Vagina (tissue), 2 donors: ENCODE measurements around the gene RSF1. TPM values are rescaled to one million over a fixed set of nuclear protein-coding genes. Genes with fewer than 3 reads are reported as not detected.
"Not testable (repeated sequence)": the region's sequence is repeated elsewhere in the genome, so short reads cannot be mapped to it uniquely, and the experiment has no call there.

ENCODE experiments used
- DNase-seq, 2 donors: peaks; one replicate each; pipeline ENCODE4 v3.0.0-alpha.2; 2017; ENCODE audit errors: extremely low spot score in 2 of 2
- H3K27ac ChIP-seq: fragments of 200-600 bp; sonication (generic); one replicate; pipeline ENCODE4 v1.5.1; 2019
- H3K27me3 ChIP-seq: fragments of 200-600 bp; sonication (generic); one replicate; pipeline ENCODE4 v1.5.1; 2019
- H3K36me3 ChIP-seq, 2 donors: fragments of 200-600 bp; sonication (generic); one replicate each; pipeline ENCODE4 v1.5.1; 2017 to 2019
- H3K4me1 ChIP-seq: fragments of 200-600 bp; sonication (generic); one replicate; pipeline ENCODE4 v1.5.1; 2019
- H3K4me3 ChIP-seq, 2 donors: fragments of 200-600 bp; sonication (generic); 1 replicate in 1 of 2; 2 replicates in 1 of 2; pipeline ENCODE4 v1.5.1; 2016 to 2019
- H3K9me3 ChIP-seq: fragments of 200-600 bp; sonication (generic); one replicate; pipeline ENCODE4 v1.5.1; 2019
- CTCF ChIP-seq, 3 experiments: fragments of 450-650 bp in 2 of 3; fragments of 200-600 bp in 1 of 3; sonication (generic) in 1 of 3; IDR thresholded peaks; one replicate each; pipeline ENCODE4 v1.5.1; 2017 to 2019; ENCODE audit warnings: antibody characterized with exemption in 3 of 3, mild to moderate bottlenecking in 2 of 3, moderate library complexity in 2 of 3
- POLR2A ChIP-seq, 2 donors: fragments of 450-650 bp; IDR thresholded peaks; one replicate each; pipeline ENCODE4 v1.6.1; 2017; ENCODE audit warnings: antibody characterized with exemption in 2 of 2, mild to moderate bottlenecking in 2 of 2, moderate library complexity in 2 of 2
- POLR2AphosphoS5 ChIP-seq, 2 donors: sonication (generic); formaldehyde crosslinking; IDR thresholded peaks; one replicate each; pipeline ENCODE4 v1.9.0; 2017; ENCODE audit warnings: antibody characterized with exemption in 2 of 2, mild to moderate bottlenecking in 2 of 2, low read depth in 1 of 2; ENCODE audit not compliant: insufficient read depth in 1 of 2
- intact Hi-C: fragments of 100-400 bp; cut with DNase I; formaldehyde crosslinking; loops from one replicate; pipeline ENCODE4 v1.15.1; 2023
- total RNA-seq: library from RNA; depleted of rRNA; stranded (reverse); fragments of >200 nt; gene quantifications from one replicate; pipeline ENCODE4 v1.2.3, GENCODE V29; 2016

The RSF1 gene
- total RNA-seq, 1 donor from 2014 or later: 60.4 TPM

DNA sequence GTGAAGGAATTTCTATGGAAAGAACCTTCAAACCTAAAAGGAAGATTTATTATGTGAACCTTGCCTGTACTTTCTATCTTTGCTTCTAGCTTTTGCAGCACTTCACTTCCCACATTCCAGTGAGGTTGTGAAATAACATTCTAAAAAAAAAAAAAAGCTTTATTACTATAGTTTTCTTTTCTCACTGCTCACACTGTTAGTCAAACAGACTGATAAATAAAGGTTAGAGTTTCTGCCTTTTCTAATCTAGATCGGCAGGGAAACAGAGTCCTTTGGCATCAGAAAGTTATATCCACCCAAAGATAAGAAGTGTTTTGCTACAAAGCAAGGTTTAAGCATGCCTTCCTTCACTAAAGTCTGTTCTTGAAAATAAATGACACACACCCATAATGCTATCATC is 3.3 kb upstream of the RSF1 start:
- DNase-seq: no peak
- Histone ChIP-seq H3K27me3 (no peaks in the 10 kb centered on the region), H3K4me3 (no peak overlapping the region), H3K4me1 (peaks cover 32% of the 10 kb centered on the region), H3K9me3 (no peaks in the 10 kb centered on the region), H3K36me3 (no peaks in the 10 kb centered on the region), H3K27ac (peak overlapping the region; percentile 28)
- no peak for TF ChIP-seq CTCF (IDR thresholded peaks at IDR 0.05)
- no peak for TF ChIP-seq POLR2A (IDR thresholded peaks at IDR 0.05)
- TF ChIP-seq POLR2AphosphoS5 (IDR thresholded peaks at IDR 0.05; ENCODE audit: insufficient read depth in 1 of 2, low read depth in 1 of 2): no peak
- intact Hi-C loops: no loop called here

DNA sequence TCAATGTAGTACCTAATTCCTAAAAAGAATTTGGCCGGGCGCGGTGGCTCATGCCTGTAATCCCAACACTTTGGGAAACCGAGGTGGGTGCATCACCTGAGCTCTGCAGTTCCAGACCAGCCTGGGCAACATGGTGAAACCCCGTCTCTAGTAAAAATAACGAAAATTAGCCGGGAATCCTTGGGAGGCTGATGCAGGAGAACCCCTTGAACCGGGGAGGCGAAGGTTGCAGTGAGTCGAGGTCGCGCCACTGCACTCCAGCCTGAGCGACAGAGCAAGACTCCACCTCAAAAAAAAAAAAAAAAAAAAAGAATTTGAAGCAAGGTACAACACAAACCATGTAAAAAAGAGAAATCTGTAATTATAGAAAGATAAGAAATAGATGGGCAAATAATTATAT is 1.6 kb upstream of the RSF1 start:
- Histone ChIP-seq H3K4me3 (peak overlapping the region; percentile 71 to 86), H3K4me1 (peaks cover 49% of the 10 kb centered on the region), H3K27ac (peak overlapping the region; percentile 86)
- H3K27me3 ChIP-seq, H3K36me3 ChIP-seq, intact Hi-C loops, H3K9me3 ChIP-seq, DNase-seq: not testable (repeated sequence)

- H3K4me1 ChIP-seq: peaks cover 52% of the 10 kb centered on the region
- peak in 1 of 2 donors; percentile 89 for DNase-seq
- intact Hi-C loops: no loop called here
- H3K27me3 ChIP-seq: no peaks in the 10 kb centered on the region
- no peaks in the 10 kb centered on the region for H3K36me3 ChIP-seq
- H3K4me3 ChIP-seq: peak overlapping the region; percentile 71 to 86
- TF ChIP-seq CTCF (IDR thresholded peaks at IDR 0.05): no peak
- TF ChIP-seq POLR2A (IDR thresholded peaks at IDR 0.05): no peak
- TF ChIP-seq POLR2AphosphoS5 (IDR thresholded peaks at IDR 0.05; ENCODE audit: insufficient read depth in 1 of 2, low read depth in 1 of 2): no peak
- H3K27ac ChIP-seq: peak overlapping the region; percentile 86
- H3K9me3 ChIP-seq: no peaks in the 10 kb centered on the region
These were observed 878 bp upstream of the RSF1 start for GRCh38 chr11:77821349-77821851.

GRCh38 chr11:77819921-77820564 is 479 bp downstream of the RSF1 start:
- Histone ChIP-seq H3K27ac (peak overlapping the region; percentile 98), H3K27me3 (no peaks in the 10 kb centered on the region), H3K9me3 (no peaks in the 10 kb centered on the region), H3K36me3 (no peaks in the 10 kb centered on the region), H3K4me1 (peaks cover 52% of the 10 kb centered on the region), H3K4me3 (peak overlapping the region; percentile 71 to 86)
- intact Hi-C loops: no loop called here
- no peak for DNase-seq
- TF ChIP-seq CTCF (IDR thresholded peaks at IDR 0.05) (no peak), POLR2A (IDR thresholded peaks at IDR 0.05) (no peak), POLR2AphosphoS5 (IDR thresholded peaks at IDR 0.05; ENCODE audit: insufficient read depth in 1 of 2, low read depth in 1 of 2) (no peak)

- Histone ChIP-seq H3K4me3 (peak overlapping the region; percentile 71 to 86), H3K36me3 (no peaks in the 10 kb centered on the region), H3K27ac (peak overlapping the region; percentile 98), H3K4me1 (peaks cover 52% of the 10 kb centered on the region), H3K27me3 (no peaks in the 10 kb centered on the region), H3K9me3 (no peaks in the 10 kb centered on the region)
- peak in 1 of 2 donors; percentile 91 for DNase-seq
- TF ChIP-seq CTCF (IDR thresholded peaks at IDR 0.05) (peak in 1 of 3 experiments; percentile 10), POLR2AphosphoS5 (IDR thresholded peaks at IDR 0.05; ENCODE audit: insufficient read depth in 1 of 2, low read depth in 1 of 2) (peak; percentile 67 to 70), POLR2A (IDR thresholded peaks at IDR 0.05) (no peak)
- intact Hi-C loops: no loop called here
These were observed 1.1 kb downstream of the RSF1 start for GRCh38 chr11:77819411-77819920.
